AG04450 (cell line): Measurements from ENCODE around the gene PLCB2. TPM values are rescaled to one million over a fixed set of nuclear protein-coding genes. Genes with fewer than 3 reads are reported as not detected.

Experiments
- CTCF ChIA-PET: fragments of 300-600, 350-600 bp; formaldehyde crosslinking; extraction: SDS; loops from one replicate; lab custom pipeline; 2022; ENCODE audit warnings: antibody characterized with exemption, inconsistent platforms; lab: Charles Lee
- POLR2A ChIA-PET: fragments of 350-600 bp; formaldehyde crosslinking; extraction: SDS; loops from one replicate; lab custom pipeline; 2021; ENCODE audit warnings: antibody characterized with exemption, inconsistent platforms; lab: Yijun Ruan, JAX
- DNase-seq: peaks from one replicate; pipeline ENCODE4 v3.0.0-alpha.2; 2011; ENCODE audit warnings: low read depth, low spot score
- H3K27ac ChIP-seq: one replicate; pipeline ENCODE4 v1.5.1; 2012; ENCODE audit warnings: low read depth, low read length, control low read depth
- H3K27me3 ChIP-seq: one replicate; pipeline ENCODE4 v1.6.0; 2012; ENCODE audit warnings: low read length; ENCODE audit not compliant: control insufficient read depth, insufficient read depth
- H3K4me3 ChIP-seq: 2 replicates; pipeline ENCODE4 v1.5.1; 2011; ENCODE audit warnings: mild to moderate bottlenecking, low read depth, low read length, control low read depth
- H3K9me3 ChIP-seq: 2 replicates; pipeline ENCODE4 v1.5.1; 2012; ENCODE audit warnings: low read length; ENCODE audit not compliant: control insufficient read depth, insufficient read depth
- CTCF ChIP-seq: IDR thresholded peaks from 2 replicates; pipeline ENCODE4 v1.5.1; 2011; ENCODE audit warnings: low read depth, low read length, control low read depth, inconsistent platforms
- polyA plus RNA-seq: library from polyadenylated mRNA; depleted of rRNA; stranded (reverse); fragments of >200 nt; gene quantifications from 2 replicates; pipeline ENCODE4 v1.2.3, GENCODE V29; 2011

Gene PLCB2
- polyA plus RNA-seq, 1 experiment, result 0.24 TPM

- Histone ChIP-seq H3K9me3 (no peaks in the 10 kb centered on the region), H3K4me3 (no peak overlapping the region), H3K27me3 (no peaks in the 10 kb centered on the region), H3K27ac (no peak overlapping the region)
- no peak for TF ChIP-seq CTCF
- POLR2A ChIA-PET, result interaction anchor here (1.3 to 7.6 kb wide), 2 partner anchors 8 to 13 kb away, joined by 5 to 101 read pairs; partner anchors contain the start of gene CCDC9B
- CTCF ChIA-PET, result interaction anchor here (1.0 to 2.3 kb wide), 4 partner anchors 9 to 115 kb away, joined by 3 to 10 read pairs (median 6); no protein-coding TSS in a partner anchor
- no peak for DNase-seq
Measured at GRCh38 chr15:40331637-40332036, 23.9 kb upstream of the PLCB2 start.

GRCh38 chr15:40331026-40331425, 23.3 kb upstream of the PLCB2 start:
- no peaks in the 10 kb centered on the region for H3K9me3 ChIP-seq
- no peak for TF ChIP-seq CTCF
- ChIA-PET CTCF (interaction anchor here (2.3 kb wide), 1 partner anchor 13 kb away, joined by 10 read pairs; no protein-coding TSS in a partner anchor), POLR2A (interaction anchor here (1.3 to 7.6 kb wide), 2 partner anchors 9 to 13 kb away, joined by 5 to 101 read pairs; partner anchors contain the start of gene CCDC9B)
- no peak for DNase-seq
- no peak overlapping the region for H3K4me3 ChIP-seq
- no peak overlapping the region for H3K27ac ChIP-seq
- no peaks in the 10 kb centered on the region for H3K27me3 ChIP-seq

- H3K9me3 ChIP-seq, result no peaks in the 10 kb centered on the region
- no peak for TF ChIP-seq CTCF
- no peak for DNase-seq
- no peaks in the 10 kb centered on the region for H3K27me3 ChIP-seq
- no peak overlapping the region for H3K4me3 ChIP-seq
- CTCF ChIA-PET, result interaction anchor here (4.1 kb wide), 1 partner anchor 9 kb away, joined by 50 read pairs; the partner anchor contains the start of gene CCDC9B
- POLR2A ChIA-PET, result interaction anchor here (1.3 to 7.6 kb wide), 2 partner anchors 9 to 14 kb away, joined by 5 to 101 read pairs; partner anchors contain the start of gene CCDC9B
- H3K27ac ChIP-seq, result no peak overlapping the region
Measured at GRCh38 chr15:40330368-40330836, 22.7 kb upstream of the PLCB2 start.

GRCh38 chr15:40329804-40330203, 22.1 kb upstream of the PLCB2 start:
- ChIA-PET POLR2A (interaction anchor here (7.6 kb wide), 1 partner anchor 10 kb away, joined by 101 read pairs; the partner anchor contains the start of gene CCDC9B), CTCF (interaction anchor here (0.9 to 4.1 kb wide), 2 partner anchors 10 to 15 kb away, joined by 3 to 50 read pairs; partner anchors contain the start of gene CCDC9B)
- TF ChIP-seq CTCF, result no peak
- H3K4me3 ChIP-seq, result no peak overlapping the region
- peak overlapping the region; percentile 24 for H3K27ac ChIP-seq
- no peak for DNase-seq
- no peaks in the 10 kb centered on the region for H3K27me3 ChIP-seq
- H3K9me3 ChIP-seq, result no peaks in the 10 kb centered on the region

- H3K27ac ChIP-seq, result peak overlapping the region; percentile 62
- POLR2A ChIA-PET, result interaction anchor here (1.0 to 7.6 kb wide), 3 partner anchors 11 to 16 kb away, joined by 3 to 101 read pairs (median 5); partner anchors contain the start of gene CCDC9B
- no peak for TF ChIP-seq CTCF
Measured at GRCh38 chr15:40328751-40329150, 21.0 kb upstream of the PLCB2 start.

More at GRCh38 chr15:40328751-40329150, 21.0 kb upstream of the PLCB2 start:
- Histone ChIP-seq H3K27me3 (no peaks in the 10 kb centered on the region), H3K9me3 (no peaks in the 10 kb centered on the region), H3K4me3 (no peak overlapping the region)
- DNase-seq, result no peak
- CTCF ChIA-PET, result interaction anchor here (0.9 to 4.1 kb wide), 5 partner anchors 11 to 54 kb away, joined by 3 to 50 read pairs (median 6); partner anchors contain the start of gene CCDC9B
